H9 (cell line): Measurements from ENCODE around the gene ATP6V0A4. TPM values are rescaled to one million over a fixed set of nuclear protein-coding genes. Genes with fewer than 3 reads are reported as not detected.

Experiments
- DNase-seq: peaks from one replicate; pipeline ENCODE4 v3.0.0-alpha.2; 2017
- H2AFZ ChIP-seq: one replicate; pipeline ENCODE4 v1.6.1; 2013; ENCODE audit warnings: mild to moderate bottlenecking, low read length, control low read depth, moderate library complexity
- H2AK5ac ChIP-seq: 2 replicates; pipeline ENCODE4 v1.6.1; 2013; ENCODE audit warnings: low read length, control low read depth, mixed read lengths; ENCODE audit not compliant: insufficient read length
- H2BK120ac ChIP-seq: one replicate; pipeline ENCODE4 v1.6.1; 2013; ENCODE audit warnings: low read depth, mild to moderate bottlenecking, low read length, control low read depth, inconsistent platforms; ENCODE audit not compliant: poor library complexity, severe bottlenecking
- H2BK12ac ChIP-seq: 2 replicates; pipeline ENCODE4 v1.6.1; 2013; ENCODE audit warnings: low read length, control low read depth, mixed read lengths, low read depth; ENCODE audit not compliant: insufficient read length
- H2BK15ac ChIP-seq: 2 replicates; pipeline ENCODE4 v1.6.1; 2013; ENCODE audit warnings: low read depth, low read length, control low read depth
- H2BK20ac ChIP-seq: one replicate; pipeline ENCODE4 v1.6.1; 2013; ENCODE audit warnings: low read depth, mild to moderate bottlenecking, low read length, control low read depth, inconsistent platforms; ENCODE audit not compliant: poor library complexity, severe bottlenecking
- H2BK5ac ChIP-seq: 2 replicates; pipeline ENCODE4 v1.6.1; 2013; ENCODE audit warnings: low read length, control low read depth, mixed read lengths; ENCODE audit not compliant: insufficient read length
- H3K14ac ChIP-seq: 2 replicates; pipeline ENCODE4 v1.6.1; 2013; ENCODE audit warnings: low read length, control low read depth; ENCODE audit not compliant: insufficient read depth
- H3K18ac ChIP-seq: 2 replicates; pipeline ENCODE4 v1.6.1; 2013; ENCODE audit warnings: low read depth, mild to moderate bottlenecking, mixed read lengths, low read length, control low read depth; ENCODE audit not compliant: insufficient read length
- H3K23ac ChIP-seq: 2 replicates; pipeline ENCODE4 v1.6.1; 2013; ENCODE audit warnings: low read length, control low read depth, mixed read lengths, low read depth; ENCODE audit not compliant: insufficient read length
- H3K23me2 ChIP-seq: 2 replicates; pipeline ENCODE4 v1.6.1; 2013; ENCODE audit warnings: low read depth, mild to moderate bottlenecking, mixed read lengths, low read length, control low read depth; ENCODE audit not compliant: insufficient read length, poor library complexity, severe bottlenecking
- H3K27ac ChIP-seq: 2 replicates; pipeline ENCODE4 v1.5.1; 2013; ENCODE audit warnings: low read length, control low read depth, mixed read lengths, low read depth; ENCODE audit not compliant: insufficient read length
- H3K27me3 ChIP-seq: 2 replicates; pipeline ENCODE4 v1.6.1; 2013; ENCODE audit warnings: low read length, control low read depth, inconsistent platforms; ENCODE audit not compliant: insufficient read depth
- H3K4ac ChIP-seq: 2 replicates; pipeline ENCODE4 v1.6.1; 2013; ENCODE audit warnings: low read depth, mild to moderate bottlenecking, control low read depth, inconsistent platforms, low read length, moderate library complexity
- H3K4me1 ChIP-seq: 2 replicates; pipeline ENCODE4 v1.6.1; 2013; ENCODE audit warnings: low read length, control low read depth, inconsistent platforms; ENCODE audit not compliant: insufficient read depth
- H3K4me2 ChIP-seq: 2 replicates; pipeline ENCODE4 v1.6.1; 2013; ENCODE audit warnings: low read length, control low read depth, mixed read lengths; ENCODE audit not compliant: insufficient read length, insufficient read depth
- H3K56ac ChIP-seq: 2 replicates; pipeline ENCODE4 v1.6.1; 2013; ENCODE audit warnings: low read depth, mild to moderate bottlenecking, mixed read lengths, low read length, control low read depth; ENCODE audit not compliant: insufficient read length
- H3K79me1 ChIP-seq: 2 replicates; pipeline ENCODE4 v1.6.1; 2013; ENCODE audit warnings: low read depth, mild to moderate bottlenecking, moderate library complexity, low read length, control low read depth, inconsistent platforms; ENCODE audit not compliant: insufficient read depth, poor library complexity, severe bottlenecking
- H3K79me2 ChIP-seq: 2 replicates; pipeline ENCODE4 v1.6.1; 2013; ENCODE audit warnings: low read length, control low read depth, inconsistent platforms; ENCODE audit not compliant: insufficient read depth
- H3K9ac ChIP-seq: 2 replicates; pipeline ENCODE4 v1.6.1; 2013; ENCODE audit warnings: low read length, control low read depth, mixed read lengths; ENCODE audit not compliant: insufficient read length; ENCODE audit errors: extremely low read depth
- H3K9me3 ChIP-seq: one replicate; pipeline ENCODE4 v1.6.1; 2013; ENCODE audit warnings: low read depth, low read length, inconsistent platforms; ENCODE audit not compliant: control insufficient read depth
- H3T11ph ChIP-seq: one replicate; pipeline ENCODE4 v1.6.1; 2013; ENCODE audit warnings: mild to moderate bottlenecking, low read length, control low read depth, inconsistent platforms
- H4K20me1 ChIP-seq: one replicate; pipeline ENCODE4 v1.6.1; 2013; ENCODE audit not compliant: control insufficient read depth, insufficient read length, insufficient read depth
- H4K5ac ChIP-seq: 2 replicates; pipeline ENCODE4 v1.6.1; 2013; ENCODE audit warnings: low read depth, mild to moderate bottlenecking, mixed read lengths, low read length, control low read depth; ENCODE audit not compliant: insufficient read length
- H4K8ac ChIP-seq: replicated peaks from 2 replicates; pipeline ENCODE4 v1.6.1; 2013; ENCODE audit warnings: low read length, control low read depth, mixed read lengths, low read depth; ENCODE audit not compliant: insufficient read length
- H4K91ac ChIP-seq: 2 replicates; pipeline ENCODE4 v1.6.1; 2013; ENCODE audit warnings: low read depth, mild to moderate bottlenecking, moderate library complexity, mixed read lengths, low read length, control low read depth; ENCODE audit not compliant: insufficient read length
- H3K27ac Mint-ChIP-seq, 3 experiments: 2 replicates in 2 of 3; 3 replicates in 1 of 3; pipeline ENCODE4 v1.8.0; 2020 to 2021; ENCODE audit warnings: mixed read lengths in 3 of 3, mild to moderate bottlenecking in 1 of 3, moderate library complexity in 1 of 3
- H3K27me3 Mint-ChIP-seq: 2 replicates; pipeline ENCODE4 v1.8.0; 2021; ENCODE audit warnings: low read depth, mild to moderate bottlenecking, moderate library complexity, mixed read lengths
- H3K36me3 Mint-ChIP-seq, 3 experiments: 2 replicates in 2 of 3; 3 replicates in 1 of 3; pipeline ENCODE4 v1.8.0; 2020 to 2021; ENCODE audit warnings: low read depth in 3 of 3, mixed read lengths in 3 of 3; ENCODE audit not compliant: insufficient read depth in 1 of 3
- H3K4me1 Mint-ChIP-seq, 2 experiments: 2 replicates each; pipeline ENCODE4 v1.8.0; 2020; ENCODE audit warnings: mixed read lengths in 2 of 2
- H3K4me3 Mint-ChIP-seq, 2 experiments: 2 replicates in 1 of 2; 3 replicates in 1 of 2; pipeline ENCODE4 v1.8.0; 2020 to 2021; ENCODE audit warnings: mild to moderate bottlenecking in 2 of 2, mixed read lengths in 2 of 2, moderate library complexity in 1 of 2
- H3K9me3 Mint-ChIP-seq, 2 experiments: 2 replicates in 1 of 2; 3 replicates in 1 of 2; pipeline ENCODE4 v1.8.0; 2020; ENCODE audit warnings: mild to moderate bottlenecking in 2 of 2, mixed read lengths in 2 of 2, moderate library complexity in 1 of 2
- CTCF ChIP-seq: fragments of 200-600 bp; sonication (generic); conservative IDR thresholded peaks from 3 replicates; pipeline ENCODE4 v1.8.0; 2021; ENCODE audit warnings: antibody characterized with exemption, mild to moderate bottlenecking
- WGBS: extraction: QIAGEN DNeasy Blood & Tissue Kit; methylation state at CpG from one replicate; pipeline ENCODE4 v1.1.7; 2013; ENCODE audit warnings: missing lambda C conversion rate, low lambda C conversion rate, mixed read lengths; ENCODE audit not compliant: insufficient read length; ENCODE audit errors: extremely low coverage; 5-methylcytosine and 5-hydroxymethylcytosine counted together
- total RNA-seq: library from RNA; stranded (reverse); gene quantifications from 2 replicates; pipeline ENCODE4 v1.2.1, GENCODE V29; 2021

ATP6V0A4 gene
- total RNA-seq, 1 experiment from 2014 or later, result 0.79 TPM

GRCh38 chr7:138799336-138800000, 1.5 kb upstream of the ATP6V0A4 start:
- no peak overlapping the region for H2BK15ac ChIP-seq
- no peaks in the 10 kb centered on the region for H3K27me3 ChIP-seq
- H3K79me2 ChIP-seq, result no peaks in the 10 kb centered on the region
- no peak for TF ChIP-seq CTCF
- no peak overlapping the region for H3K23ac ChIP-seq
- H4K5ac ChIP-seq, result no peak overlapping the region
- no peak overlapping the region for H3K27ac Mint-ChIP-seq
- H2BK20ac ChIP-seq, result no peak overlapping the region
- no peaks in the 10 kb centered on the region for H3K36me3 Mint-ChIP-seq
- no peaks in the 10 kb centered on the region for H3K9me3 ChIP-seq
- no peak for DNase-seq
- no peak overlapping the region for H3K4ac ChIP-seq
- no peak overlapping the region for H4K91ac ChIP-seq
- H3K79me1 ChIP-seq, result no peaks in the 10 kb centered on the region
- no peak overlapping the region for H3K27ac ChIP-seq
- no peak overlapping the region for H3K14ac ChIP-seq
- no peak overlapping the region for H3K56ac ChIP-seq
- no peaks in the 10 kb centered on the region for H3K9me3 Mint-ChIP-seq
- no peak overlapping the region for H2BK5ac ChIP-seq
- H3K18ac ChIP-seq, result no peak overlapping the region
- H3K4me1 Mint-ChIP-seq, result peaks cover 19 to 29% of the 10 kb centered on the region in 2 experiments
- WGBS, result no CpG with 5 or more reads among the region's 7 CpGs
- no peak overlapping the region for H4K8ac ChIP-seq
- no peak overlapping the region for H2BK120ac ChIP-seq
- H3K9ac ChIP-seq, result no peak overlapping the region
- H3K4me3 Mint-ChIP-seq, result no peak overlapping the region
- no peak overlapping the region for H2AFZ ChIP-seq
- H2BK12ac ChIP-seq, result no peak overlapping the region
- H2AK5ac ChIP-seq, result no peak overlapping the region
- no peaks in the 10 kb centered on the region for H4K20me1 ChIP-seq
- H3K4me2 ChIP-seq, result no peak overlapping the region
- peaks cover 5% of the 10 kb centered on the region for H3K23me2 ChIP-seq
- H3K4me1 ChIP-seq, result peaks cover 7% of the 10 kb centered on the region; the same call in 1 of the 2 replicates
- H3T11ph ChIP-seq, result no peak overlapping the region
- peaks cover 14% of the 10 kb centered on the region for H3K27me3 Mint-ChIP-seq
